Ramos (cell line): ENCODE measurements around the gene JAKMIP1.

ENCODE experiments used
- in situ Hi-C: fragments of 300-500 bp; cut with MboI; formaldehyde crosslinking; loops from one replicate; pipeline ENCODE4 v1.14.3; 2022; ENCODE audit warnings: low sequenced_read_pairs; ENCODE audit not compliant: unreplicated experiment

Gene JAKMIP1

DNA sequence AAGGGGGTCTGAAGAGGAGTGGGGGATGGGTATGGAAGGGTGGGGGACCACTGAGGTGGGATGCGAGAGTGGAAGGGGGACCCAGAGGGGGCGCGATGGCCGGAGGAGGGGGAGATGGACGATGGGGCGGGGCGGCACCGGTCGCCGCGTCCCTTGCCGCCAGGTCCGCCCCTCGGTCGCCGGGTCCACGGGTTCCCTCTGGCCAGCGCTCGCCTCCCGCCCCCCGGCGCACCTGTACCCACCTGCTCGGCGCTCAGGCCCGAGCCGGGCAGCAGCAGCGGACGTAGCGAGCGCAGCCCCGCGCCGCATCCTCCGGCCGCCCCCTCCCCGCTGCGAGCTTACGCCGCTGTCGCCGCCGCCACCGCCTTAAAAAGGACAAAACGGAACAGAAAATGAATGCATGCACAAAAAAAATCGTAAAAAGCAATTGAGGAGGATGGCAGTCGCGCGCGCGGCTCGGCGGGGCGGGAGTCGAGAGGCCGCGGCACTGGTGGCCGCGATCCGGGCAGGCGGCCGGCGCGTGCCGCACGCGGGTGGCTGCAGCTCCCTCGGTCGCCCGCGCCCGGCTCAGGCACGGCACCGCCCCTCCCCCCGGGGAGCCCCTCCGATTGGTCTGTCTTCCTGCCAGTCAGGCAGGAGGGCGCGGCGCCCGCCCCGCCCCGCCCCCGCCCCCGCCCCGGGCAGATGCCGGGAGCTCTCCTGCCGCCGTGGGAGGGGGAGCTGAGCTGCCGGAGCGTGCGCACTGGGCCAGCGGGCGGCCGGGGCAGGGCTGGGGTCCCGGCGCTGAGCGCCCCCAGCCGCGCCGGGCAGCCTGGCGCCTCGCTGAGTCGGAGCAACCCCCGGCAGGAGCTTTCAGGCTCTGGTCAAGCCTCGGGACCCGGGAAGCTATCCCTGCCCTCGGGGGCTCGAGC lies at the start of gene JAKMIP1:
Gene JAKMIP1 (minus strand): TSS at position 539 of the 911 bp plus-strand sequence. CDS start 87,699 bp downstream, outside the sequence.
- in situ Hi-C loops, result no loop called here

DNA sequence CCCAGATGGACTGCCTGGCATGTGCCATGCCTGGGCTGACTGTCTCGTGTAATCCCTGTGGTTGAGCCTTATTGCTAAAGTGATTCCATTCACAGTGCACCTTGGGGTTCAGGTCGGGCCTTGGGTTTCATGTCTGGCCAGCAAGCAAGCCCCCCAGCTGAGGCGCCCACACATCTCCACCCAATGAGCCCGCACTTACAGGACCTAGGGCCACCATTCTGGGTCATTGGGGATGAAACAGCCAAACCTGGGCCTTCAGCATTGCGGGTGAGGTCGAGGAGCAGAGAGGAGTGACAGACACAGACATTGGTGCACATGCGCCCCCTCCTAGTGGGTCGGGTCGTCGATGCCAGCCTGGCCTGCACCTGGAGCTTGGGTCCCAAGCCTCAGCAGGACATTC lies 48.0 kb upstream of the JAKMIP1 start:
- in situ Hi-C loops, result no loop called here

DNA sequence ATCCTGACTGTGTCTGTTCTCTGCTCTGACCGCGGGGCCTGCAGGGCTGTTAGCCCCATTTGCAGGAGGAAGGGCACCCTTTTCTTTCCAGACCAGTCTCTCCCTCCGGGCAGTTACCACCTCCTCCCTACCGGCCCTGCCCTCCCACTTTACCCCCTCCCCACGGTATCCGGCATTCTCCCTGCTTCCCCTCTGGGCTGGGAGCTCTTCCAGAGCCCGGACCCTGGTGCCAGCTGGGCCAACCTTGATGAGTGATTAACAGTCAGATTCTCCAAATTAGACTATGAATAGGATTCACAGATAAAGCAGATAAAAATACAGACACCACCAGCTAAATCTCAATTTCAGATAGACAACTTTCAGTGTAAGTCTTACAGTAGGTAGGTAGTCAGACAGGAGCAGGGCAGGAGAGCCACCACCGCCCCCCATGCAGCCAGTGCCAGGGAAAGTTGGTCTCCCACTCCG lies 45.9 kb upstream of the JAKMIP1 start:
- in situ Hi-C loops, result no loop called here

DNA sequence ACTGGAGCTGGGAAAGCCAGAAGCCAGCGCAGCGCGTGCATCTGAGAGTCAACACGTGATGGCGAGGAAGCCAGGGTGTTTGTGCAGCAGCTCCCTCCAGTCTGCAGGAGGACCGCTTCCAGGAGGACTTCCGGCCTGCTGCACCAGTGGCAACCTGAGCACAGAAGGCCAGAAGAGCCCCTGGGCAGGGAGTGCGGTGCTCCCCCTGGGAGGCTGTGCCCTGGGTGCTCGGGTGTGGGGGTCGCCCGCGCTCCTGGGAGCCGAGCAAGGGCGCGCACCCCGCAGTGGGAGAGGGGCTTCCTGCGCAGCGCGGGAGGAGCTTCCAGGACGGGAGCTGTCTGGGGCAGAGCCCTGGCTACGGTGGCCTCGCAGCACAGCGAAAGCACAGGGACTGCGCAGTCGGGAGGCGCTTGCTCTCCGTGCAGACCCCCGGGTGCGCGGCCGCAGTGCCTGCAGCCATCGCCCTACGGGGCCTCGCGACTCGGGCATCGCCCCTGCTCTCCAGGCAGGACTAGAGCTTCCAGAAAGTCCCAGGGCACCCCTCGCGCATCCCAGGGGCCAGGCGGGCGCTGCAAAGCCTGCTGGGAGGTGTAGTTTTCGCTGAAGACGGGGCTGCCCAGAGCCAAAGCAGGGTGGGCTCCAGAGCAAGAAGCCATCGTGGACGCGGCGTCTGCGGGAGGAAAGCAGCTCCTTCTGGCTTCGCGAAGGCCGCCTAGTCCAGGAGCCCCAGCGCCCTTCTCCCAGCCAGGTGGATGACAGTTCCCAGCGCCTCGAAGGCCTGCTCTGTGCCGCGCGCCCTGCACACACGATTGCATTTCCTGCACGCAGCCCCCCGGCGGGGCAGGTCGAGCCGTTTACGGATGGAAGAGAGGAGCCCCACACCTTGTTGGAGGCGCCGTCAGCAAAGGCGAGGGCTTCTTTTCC lies 45.2 kb upstream of the JAKMIP1 start:
- in situ Hi-C loops, result no loop called here

DNA sequence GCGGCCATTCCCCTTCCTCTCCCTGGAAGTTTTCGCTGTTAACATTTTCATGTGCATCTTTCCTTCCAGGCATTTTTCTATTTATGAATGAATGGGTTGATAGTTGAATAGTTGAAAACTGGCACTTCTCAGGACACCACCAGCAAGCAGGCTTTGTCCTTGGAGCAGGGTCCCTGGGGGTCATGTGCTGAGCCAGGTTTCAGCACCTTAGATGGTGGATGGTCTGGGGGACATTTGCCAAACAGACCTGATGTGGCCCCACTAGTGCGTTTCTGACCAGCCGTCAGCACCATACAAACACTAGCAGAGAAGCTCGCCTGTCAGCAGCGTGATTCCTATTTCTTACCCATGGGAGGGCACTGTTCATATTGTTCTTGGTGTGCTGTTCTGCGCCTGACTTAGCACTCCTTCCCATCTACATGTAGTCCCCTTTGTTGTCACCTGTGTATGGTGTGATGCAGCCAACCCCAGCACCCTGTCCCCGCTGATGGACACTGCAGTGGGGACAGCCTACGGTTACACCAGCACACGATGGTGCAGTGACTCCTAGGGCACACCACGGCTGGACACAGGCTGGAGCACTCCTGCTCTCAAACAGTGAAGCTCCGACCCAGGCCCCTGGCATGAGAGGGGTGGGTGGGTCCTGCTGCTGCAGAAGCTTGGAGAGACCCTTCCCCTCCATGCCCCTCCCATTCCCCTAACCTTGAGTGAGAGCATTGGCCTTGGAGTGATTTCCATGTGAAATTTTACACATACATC lies 42.1 kb upstream of the JAKMIP1 start:
- in situ Hi-C loops, result no loop called here

DNA sequence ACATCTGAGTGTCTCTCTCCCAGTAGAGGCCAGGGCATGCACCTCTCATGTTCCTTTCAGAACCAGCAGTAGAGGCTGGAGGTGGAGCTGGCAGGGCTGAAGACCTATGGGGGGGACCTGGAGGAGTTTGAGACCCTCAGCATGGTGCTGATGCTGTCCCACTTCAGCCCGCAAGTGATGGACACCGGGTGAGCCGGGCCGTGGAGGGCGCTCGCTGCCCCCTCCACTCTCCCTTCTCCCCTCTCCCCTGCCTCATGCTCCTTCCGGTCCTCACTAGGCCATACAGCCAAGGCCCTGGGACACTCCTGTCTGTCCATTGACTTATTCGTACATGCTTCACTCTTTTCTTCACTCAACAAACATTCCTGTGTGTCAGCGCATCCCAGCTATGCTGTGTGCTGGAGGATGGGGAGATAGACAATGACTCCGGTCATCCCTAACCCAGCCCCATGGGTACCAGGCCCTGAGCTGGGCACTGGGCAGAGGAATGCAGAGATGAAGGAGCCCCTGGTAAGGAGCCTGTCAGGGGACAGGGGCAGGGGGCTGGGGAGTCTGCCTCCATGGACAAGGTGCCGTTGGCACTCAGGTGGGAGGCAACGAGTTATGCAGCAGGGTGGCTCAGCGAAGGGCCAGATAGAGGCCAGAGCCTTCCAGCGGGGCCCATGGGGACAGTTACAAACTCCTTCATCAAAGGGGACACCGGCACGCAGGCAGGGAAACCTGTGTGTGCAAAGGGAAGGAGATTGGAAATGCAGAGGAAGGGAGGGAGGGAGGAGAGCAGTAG lies 40.9 kb upstream of the JAKMIP1 start:
- in situ Hi-C loops, result no loop called here

- in situ Hi-C loops, result no loop called here
These were observed 39.6 kb upstream of the JAKMIP1 start for GRCh38 chr4:6239968-6240367.

GRCh38 chr4:6239486-6239885 lies 39.1 kb upstream of the JAKMIP1 start:
- in situ Hi-C loops, result no loop called here

DNA sequence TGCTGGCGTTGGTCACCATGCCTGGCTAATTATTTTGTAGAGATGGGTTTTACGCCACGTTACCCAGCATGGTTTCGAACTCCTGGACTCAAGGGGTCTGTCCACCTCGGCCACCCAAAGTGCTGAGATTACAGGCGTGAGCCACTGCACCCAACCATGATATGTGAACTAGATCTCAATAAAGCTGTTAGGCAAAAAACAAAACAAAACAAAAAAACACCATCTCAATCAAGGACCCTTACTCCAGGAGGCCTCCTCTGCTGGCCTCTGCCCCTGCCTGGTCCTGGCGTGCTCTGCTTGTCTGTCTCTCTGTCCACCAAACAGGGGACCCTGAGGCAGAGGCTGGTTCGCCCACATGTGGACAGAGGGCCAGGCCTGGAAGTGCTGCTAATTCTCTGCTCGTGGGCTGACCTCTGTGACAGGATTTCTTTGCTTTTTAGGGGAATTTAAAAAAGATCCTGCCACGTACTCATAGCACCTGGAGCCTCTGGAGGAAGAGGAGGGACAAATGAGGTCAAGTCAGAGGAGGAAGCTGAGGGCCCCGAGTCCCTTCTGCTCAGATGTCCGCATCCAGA lies 36.6 kb upstream of the JAKMIP1 start:
- in situ Hi-C loops, result no loop called here

GRCh38 chr4:6235901-6236640 lies 35.7 kb upstream of the JAKMIP1 start:
- in situ Hi-C loops, result no loop called here

- in situ Hi-C loops, result no loop called here
These were observed 34.7 kb upstream of the JAKMIP1 start for GRCh38 chr4:6235012-6235411.

GRCh38 chr4:6233929-6234328 lies 33.6 kb upstream of the JAKMIP1 start:
- in situ Hi-C loops, result no loop called here

DNA sequence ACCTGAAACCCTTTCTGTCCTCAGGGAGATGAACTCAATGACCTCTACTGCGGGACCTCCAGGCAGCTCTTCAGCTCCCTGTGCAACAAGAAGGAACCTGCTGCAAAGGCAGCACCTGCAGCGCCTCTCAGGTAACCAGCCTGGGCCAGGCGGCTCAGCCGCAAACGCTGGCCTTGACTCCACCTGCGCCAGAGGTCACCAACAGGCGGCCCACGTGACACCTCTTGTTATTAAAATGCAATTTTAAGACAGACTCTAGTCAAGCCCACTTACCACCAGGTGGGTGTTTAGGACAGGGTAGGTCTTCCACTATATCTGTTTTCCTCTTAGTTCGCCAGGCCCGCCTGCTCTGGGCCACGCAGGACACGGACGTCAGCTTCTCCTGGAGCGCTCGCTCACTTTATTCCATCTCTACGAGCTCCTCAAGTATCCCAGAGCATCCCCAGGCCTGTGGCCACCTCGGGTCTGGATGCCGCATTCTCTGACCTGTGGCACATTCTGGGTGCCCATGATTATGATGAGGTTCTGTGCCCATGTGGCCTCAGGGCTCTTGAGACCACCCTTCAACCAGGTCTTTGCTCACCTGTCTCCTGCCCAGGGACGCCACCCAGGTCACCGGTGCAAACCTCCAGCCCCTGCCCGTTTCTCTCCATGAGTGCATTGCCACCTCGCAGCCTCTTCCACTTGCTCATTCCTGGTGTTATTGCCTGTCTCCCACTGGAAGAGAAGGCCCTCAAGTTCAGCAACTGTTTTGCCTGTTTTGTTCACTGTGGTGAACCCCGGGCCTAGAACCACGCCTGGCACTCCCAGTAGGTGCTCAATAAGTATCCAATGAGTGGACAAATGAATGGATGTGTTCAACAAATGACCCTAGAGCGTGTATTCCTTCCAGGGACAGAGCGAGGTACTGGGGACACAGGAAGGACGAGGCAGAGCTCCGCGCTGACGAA lies 32.8 kb upstream of the JAKMIP1 start:
- in situ Hi-C loops, result no loop called here

DNA sequence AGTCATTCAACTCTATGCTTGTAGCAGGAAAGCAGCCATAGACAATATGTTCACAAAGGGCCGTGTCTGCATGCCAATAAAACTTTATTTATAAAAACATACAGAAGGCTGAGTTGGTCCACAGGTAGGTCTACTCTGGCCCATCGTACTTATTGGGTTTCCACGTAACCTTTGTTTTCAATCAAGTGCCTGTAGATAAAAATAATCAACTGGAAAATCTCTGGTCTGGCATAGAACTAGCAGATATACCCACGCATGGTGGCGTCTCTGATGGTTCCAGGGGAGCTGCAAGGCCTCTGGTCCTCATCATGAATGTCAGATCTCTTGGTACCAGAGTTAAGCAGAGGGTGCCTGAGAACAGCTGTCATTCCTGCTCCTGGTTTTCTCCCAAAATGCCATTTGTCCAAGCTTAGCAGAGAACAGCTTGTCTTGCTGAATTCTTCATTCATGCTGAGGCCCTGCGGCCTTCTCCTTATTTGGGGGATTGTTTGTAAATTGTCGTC lies 31.4 kb upstream of the JAKMIP1 start:
- in situ Hi-C loops, result no loop called here

DNA sequence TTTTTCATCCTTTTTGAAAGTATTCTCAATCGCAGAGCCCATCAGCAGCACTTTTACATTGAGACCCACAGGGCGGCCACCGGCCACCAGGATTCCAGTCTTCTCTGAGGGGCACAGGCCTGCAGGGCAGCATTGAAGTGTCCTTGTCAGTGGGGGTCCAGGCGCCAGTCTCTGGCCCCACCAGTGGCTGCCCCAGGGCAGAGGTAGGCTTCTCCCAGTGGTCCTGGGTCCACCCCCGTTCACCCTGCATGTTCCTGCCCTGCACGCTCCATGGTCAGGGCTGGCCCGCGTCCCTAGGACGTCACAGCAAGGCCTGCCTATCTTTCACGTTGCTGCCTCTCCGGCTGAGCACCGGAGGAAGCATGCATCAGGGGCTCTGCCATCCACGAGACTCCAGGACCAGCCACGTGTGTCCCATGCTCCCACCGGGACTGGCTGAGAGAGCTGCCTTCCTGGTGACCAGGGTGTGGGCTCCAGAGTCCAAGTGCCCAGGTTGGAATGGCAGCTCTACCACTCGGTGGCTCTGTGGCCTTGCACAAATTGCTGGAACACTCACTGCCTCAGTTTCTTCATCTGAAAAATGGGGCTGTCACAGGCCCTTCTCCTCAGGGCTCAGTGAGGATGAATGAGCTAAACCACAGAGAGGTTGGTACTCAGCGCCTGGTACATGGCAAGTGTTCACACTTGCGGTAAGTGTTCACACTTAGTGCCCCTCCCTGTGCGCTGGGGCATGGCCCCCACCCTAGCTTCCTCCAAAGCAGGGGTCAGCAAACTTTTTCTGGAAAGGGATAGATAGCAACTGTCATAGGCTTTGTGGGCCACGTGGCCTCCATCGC lies 30.7 kb upstream of the JAKMIP1 start:
- in situ Hi-C loops, result no loop called here

DNA sequence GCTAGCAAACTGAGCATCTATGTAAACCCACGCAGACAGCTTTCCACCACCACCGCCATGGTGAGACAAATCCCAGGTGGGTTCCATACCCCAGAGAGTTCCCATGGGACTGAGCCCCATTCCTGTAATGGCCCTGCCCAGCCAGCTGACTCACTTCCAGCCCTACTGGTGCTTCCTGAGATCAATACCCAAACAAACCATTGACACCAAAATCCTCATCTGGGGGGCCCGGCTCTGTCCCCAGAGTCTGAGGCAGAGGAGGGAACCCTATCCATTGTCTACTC lies 30.1 kb upstream of the JAKMIP1 start:
- in situ Hi-C loops, result no loop called here
